ENCODE measurements around the gene SERGEF.

- TF ChIP-seq CTCF (IDR thresholded peaks at IDR 0.05) (no peak), POLR2A (IDR thresholded peaks at IDR 0.05) (no peak)
These were observed 120.4 kb downstream of the SERGEF start for GRCh38 chr11:17892409-17892808.
